Measurements from ENCODE around the gene KLK3.

GRCh38 chr19:50896591-50897190 is 42.0 kb downstream of the KLK3 start:
- TF ChIP-seq CTCF (IDR thresholded peaks at IDR 0.05; ENCODE audit: low read length) (no peak), EZH2 (optimal IDR thresholded peaks at IDR 0.05; ENCODE audit: low read depth, low read length) (no peak), EZH2phosphoT487 (IDR thresholded peaks at IDR 0.05; ENCODE audit: low read length) (no peak)
